Stimulated activated CD8-positive, alpha-beta memory T cell treated with anti-CD3 and anti-CD28 coated beads, Interleukin-12 subunit alpha, Interleukin-12 subunit beta, amount 100 ng/mL, for 24 hours (primary cell): ENCODE results near the gene PRRX1.

Experiments
- DNase-seq: peaks from one replicate; pipeline ENCODE4 v3.0.0-alpha.2; 2020; ENCODE audit errors: extremely low read depth

Gene PRRX1

DNA sequence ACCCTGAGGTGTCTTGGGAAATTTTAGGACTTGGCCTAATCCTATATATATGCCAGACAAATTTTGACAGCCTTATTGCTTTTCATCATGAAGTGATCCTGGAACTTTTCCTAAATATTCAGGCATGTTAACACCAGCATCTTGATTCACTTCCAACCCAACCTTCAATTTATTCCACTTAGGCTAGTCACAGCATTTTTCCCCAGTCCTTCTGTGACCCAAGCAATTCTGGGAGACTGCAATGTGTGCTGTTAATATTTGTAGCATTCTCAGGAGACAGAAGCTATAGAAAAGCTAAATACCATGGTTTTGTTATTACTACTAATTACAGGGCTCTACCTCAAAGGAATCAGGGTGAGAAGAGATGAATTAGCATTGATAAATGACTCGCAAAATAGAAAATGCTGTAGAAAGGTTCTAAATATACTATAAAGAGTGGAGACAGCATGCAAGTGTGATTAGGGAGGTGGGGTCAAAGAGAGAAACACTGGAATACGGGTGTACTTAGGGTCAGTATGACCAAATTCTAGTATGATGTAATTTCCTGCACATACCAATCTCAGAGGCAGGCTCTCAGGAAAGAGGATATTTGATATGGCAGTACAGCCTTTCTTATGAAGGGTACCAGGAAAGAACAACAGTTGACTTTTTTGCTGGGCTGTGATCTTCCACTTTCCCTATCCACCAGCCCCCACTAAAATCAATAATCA lies 29.1 kb downstream of the PRRX1 start:
- no peak for DNase-seq

DNA sequence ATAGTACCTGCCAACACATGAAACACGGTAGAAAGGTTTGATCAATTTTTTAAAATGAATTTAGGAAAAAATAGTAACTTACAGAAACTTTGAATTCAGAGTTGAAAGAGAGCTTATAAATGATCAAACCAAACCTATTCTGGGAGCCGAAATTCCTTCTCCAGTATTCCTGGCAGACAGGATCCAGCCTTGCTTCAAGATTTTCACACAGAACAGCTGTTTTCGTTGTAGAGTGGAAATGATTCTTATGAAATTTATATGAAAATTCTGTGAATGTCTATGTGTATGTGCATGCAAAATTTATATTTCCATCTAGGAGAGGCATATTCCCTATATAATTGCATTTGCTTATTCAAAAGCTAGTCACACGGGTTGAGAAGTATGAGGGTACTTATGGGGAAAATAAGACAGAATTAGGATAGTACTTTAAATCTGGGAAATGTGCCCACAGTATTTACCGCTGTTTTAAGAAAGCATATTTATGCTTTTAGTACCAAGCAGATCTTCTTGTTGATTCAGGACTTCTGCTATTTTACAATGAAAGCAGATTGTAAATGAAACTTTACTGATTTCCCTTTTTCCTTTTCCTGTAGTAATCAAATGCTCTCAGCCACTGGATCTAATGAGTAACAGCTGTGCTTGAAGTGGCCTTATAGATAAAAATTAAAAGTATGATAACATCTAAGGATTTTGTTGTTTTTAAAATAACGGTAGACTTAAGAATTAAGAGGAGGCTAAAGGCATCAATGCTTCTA lies 30.4 kb downstream of the PRRX1 start:
- DNase-seq, result no peak

DNA sequence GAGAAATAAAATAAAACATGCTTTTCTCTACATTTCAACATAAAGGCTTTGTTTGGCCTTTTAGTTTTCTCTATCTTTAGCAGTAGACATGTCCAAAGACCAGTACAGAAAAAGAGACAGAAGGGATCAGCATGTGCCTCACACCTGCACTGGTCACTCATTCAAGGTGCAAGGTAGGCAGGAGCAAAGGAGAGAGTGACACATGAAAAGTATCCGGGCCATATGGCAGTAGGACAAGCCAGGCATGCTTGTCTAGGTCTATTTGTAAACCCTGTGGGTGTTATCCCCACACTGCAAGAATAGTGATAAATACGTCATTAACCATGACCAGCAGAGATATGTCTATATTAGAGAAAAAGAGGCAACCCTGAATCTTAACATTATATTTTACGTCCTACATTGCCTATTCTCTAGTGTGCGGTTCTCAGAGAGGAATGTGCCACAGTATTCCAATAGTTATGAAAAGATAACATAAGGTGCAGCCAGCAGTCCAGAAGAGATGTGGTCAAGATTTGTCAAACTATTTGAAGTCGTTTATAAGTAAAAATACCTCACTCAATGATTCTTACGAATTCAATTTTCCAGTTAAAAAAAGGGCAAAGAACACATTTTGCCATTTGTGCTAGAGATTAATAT lies 32.1 kb downstream of the PRRX1 start:
- no peak for DNase-seq

DNA sequence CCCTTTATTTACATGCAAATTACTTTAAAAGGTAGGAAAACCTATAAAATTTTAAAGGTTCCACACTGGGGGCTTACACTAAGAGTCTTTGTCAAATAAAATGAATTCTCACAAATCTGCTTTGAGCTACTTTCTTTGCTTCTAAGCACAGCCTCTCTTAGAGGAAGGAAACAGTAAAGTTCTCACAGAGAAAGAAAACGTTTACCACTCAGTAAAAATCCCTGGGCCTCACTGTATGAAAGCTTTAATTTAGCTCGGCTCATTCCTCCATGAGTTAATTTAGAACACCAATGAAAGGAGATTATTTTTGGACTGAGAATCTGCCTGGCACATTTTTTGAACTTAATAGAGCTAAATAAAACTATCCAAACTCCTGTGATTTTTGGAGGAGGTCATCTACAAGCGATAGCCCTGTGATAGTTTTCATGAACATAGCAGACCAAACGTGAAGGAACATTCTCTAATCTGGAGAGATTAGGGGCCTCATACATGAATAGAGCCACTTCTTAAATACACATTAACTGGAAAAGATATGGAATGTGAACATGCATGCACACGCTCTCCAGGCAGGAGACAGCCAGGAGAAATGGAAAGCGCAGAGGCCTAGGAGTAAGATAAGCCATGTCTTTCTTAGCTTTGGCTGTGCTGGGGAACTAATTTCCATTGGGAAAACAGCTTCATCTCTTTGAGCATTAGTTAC lies 32.8 kb downstream of the PRRX1 start:
- no peak for DNase-seq

DNA sequence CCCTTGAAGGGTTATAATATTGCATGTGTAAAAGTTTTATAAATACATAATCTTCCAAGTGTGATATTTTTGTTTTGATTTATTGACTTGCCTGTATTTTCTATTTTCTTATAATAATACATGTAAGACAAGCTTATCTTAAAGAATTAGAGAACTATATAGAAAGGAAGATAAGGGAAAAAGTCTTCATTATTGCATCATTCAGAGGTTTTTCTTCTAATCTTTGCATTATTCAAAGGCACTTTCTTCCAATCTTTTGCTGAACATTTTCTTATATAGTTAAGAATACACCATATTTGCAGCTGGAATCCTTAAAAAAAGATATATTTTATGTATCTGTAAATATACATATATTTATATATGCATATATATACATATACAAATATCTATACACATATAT lies 33.4 kb downstream of the PRRX1 start:
- DNase-seq, result no peak

DNA sequence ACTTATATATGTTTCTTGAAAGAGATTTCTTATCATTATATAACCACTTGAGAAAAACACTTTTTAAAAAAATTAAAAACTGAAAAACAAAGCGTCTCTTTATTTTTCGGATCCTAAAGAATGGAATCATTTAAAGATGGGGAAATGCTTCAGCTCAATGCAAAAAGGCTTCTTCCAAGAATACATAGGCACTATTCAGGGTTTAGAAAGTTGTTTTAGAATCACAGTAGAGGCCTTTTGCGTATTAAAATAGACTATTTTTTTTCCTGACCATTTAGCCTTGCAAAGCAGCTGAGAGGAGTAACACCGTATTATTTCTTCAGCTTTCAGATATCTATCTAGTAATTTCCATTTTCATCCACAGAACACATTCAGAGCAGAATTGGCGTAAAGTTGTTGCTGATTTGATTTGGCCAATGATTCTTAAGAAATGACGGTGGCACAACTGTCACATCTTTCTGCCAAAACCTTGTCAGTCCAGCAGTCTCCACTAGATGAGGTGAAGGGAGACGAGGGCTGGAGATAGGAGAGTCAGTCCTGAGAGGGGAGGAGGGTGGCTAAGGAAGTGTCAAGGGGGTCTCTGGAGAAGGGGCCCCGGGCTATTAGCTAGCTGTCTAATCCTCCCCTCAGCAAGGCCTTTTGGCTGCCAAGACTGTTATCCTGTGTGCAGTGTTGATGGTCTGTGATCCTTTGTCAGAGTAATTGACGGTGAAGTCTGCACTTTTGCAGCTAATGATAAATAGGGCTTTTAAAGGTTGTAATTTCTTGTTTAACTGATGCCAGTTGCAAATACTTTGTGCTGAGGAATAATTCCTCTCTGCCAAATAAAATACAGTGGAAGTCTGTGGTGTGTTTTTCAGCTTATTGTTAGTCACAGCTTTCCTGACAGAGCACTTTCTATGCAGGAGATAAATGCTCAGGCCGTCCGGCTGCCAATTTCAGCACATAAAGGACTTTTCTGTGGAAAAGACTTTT lies 34.7 kb downstream of the PRRX1 start:
- no peak for DNase-seq

DNA sequence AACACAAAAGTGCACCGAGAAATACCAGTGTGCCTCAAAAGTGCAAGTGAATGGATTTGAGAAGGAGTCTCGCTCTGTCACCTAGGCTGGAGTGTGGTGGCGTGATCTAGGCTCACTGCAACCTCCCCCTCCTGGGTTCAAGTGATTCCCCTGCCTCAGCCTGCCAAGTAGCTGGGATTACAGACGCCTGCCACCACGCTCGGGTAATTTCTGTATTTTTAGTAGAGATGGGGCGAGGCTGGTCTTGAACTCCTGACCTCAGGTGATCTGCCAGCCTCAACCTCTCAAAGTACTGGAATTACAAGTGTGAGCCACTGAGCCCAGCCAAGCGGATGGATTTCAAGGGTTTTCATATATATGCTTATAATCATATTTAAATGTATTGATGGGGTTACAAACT lies 35.8 kb downstream of the PRRX1 start:
- DNase-seq, result no peak

DNA sequence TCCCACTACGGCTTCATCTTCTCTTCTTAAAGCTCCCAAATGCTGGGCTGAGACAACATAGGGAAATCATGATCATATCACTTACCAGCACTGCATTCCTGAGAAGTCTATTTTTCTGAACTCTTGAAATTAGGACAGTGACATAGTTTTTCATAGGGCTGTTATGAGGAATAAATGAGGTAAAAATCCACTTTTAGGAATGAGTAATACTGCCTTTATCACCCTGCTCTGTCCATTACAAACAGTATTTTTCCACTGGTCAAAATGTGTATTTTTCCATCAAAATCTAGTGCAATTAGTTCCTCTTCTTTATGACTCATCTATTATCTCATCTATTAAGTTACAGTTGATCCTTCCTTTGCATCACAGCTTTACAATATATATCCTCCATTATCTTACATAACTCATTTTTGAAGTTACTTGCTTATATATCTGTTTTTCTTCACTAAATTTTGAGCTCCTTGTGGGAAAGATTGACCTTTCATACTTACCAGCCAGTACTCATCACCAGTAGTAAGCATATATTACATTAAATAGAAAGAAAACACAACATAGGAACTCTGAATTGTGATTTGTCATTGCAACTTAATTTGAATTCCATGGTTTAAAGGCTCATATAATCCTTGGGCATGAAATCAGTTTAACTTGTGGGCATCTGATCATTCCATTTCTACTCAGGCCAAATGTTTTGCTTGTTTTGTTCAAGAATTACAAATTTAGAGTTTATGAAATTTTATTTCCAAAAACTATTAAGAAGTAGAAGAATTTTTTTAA lies 37.1 kb downstream of the PRRX1 start:
- DNase-seq, result no peak

DNA sequence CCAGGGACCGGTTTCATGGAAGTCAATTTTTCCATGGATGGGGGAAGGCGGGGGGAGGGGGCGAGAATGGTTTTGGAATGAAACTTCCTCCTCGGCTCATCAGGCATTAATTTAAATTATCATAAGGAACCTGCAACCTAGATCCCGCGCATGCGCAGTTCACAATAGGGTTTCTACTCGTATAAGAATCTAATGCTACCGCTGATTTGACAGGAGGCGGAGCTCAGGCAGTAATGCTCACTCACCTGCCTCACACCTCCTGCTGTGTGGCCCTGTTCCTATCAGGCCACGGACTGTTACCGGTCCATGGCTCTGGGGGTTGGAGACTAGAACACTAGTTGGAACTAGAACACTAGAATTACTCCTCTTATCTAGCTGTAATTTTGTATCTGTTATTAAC lies 38.0 kb downstream of the PRRX1 start:
- no peak for DNase-seq

DNA sequence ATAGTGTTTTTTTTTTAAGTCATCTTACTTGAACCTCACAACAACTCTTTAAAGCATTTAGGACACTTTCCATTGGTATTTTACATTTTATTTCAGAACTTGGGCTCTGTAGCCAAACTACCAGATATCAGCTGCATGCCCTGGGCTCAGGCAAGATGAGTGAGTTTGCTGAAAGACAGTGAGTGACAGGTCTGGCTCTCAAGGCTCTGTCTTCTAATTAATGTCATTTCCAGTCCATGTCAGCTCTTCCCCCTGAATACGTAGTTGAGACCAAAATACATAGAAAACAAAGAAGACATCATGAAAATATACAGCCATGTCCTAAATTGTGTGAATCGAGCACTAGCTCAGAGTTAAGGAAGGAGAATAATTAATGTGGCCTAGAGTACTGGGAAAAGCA lies 39.7 kb downstream of the PRRX1 start:
- no peak for DNase-seq

DNA sequence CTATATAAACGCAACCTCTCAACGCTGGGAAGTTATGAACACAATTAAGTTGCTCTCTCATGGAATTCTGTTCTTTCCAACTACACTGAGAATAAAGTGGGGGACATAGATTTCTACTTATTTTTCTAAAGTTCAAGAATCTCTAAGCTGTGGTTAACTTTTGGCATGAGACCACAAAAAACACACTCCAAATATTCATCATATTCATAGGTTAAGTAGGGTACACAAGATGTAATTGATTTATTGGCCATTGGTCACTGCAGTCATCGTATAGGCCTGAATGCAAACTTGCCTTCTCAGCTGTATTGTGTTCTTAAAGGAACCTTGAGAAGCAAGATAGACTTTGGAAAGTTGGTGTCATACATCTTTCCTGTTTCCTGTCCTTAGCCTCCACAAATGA lies 40.3 kb downstream of the PRRX1 start:
- DNase-seq, result no peak

DNA sequence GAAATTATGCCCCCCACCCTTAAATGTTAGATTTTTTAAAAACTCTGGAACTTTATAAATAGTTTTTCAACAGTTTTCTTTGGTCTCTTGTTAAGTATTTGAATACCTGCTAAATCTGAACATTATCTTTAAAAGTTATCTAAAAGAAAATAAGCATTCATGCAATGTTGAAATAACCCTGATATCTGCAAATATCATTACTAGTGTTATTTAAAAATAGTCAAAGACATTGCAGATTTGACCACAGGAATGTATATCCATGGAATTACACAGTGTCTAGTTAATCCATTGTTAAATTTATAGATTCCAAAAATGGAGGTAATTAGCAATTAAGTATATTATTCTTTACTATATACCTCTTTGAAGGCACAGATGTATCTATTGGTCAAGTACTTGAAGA lies 42.0 kb downstream of the PRRX1 start:
- DNase-seq, result no peak

DNA sequence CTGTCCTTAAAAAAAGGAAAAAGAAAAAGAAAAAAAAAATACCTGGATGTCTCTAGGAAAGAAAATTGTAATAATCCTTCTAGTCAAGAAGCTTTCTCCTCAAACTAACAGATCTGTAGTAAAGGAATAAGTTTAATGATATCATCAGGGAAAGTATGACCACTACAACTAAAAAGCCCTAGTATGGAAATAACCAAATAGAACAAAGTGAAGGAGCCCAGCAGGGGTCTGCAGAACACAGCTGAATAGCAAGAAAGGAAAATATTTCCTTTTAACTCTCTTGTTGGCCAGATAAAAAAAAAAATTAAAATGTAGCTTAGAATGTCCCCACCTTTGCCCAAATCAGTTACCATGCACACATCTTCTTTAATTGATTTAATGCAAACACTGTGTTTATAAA lies 43.2 kb downstream of the PRRX1 start:
- no peak for DNase-seq

DNA sequence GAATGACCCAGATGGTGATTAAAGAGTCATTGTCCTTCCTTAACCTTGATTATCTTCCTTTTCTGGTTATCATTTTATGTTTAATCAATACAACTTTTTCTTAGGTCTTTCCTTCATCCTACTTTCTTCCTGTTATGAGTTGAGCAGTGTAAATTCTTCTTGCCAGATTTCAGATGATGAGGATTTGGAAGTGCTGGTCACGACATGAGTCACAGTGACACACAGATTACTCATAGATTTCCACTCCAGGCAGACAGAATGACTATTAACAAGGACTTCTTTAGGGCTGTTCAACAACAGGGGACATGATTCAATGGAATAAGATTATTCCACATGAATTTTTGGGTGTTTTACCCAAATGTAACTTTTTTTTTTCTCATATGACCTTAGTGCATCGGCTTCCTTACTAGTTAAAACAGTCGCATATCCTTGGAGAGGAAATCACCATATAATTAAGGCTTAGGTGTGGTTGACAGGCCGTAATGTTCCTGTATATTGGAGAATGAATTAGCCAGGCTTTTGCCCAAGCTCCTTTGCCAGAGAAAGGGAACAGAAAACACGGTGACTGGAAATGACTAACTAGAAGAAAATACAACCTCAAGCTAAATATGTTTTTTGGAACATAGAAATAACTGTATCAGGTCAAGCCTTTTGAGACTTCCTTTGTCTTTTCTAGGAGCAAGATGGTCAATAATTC lies 44.2 kb downstream of the PRRX1 start:
- no peak for DNase-seq

DNA sequence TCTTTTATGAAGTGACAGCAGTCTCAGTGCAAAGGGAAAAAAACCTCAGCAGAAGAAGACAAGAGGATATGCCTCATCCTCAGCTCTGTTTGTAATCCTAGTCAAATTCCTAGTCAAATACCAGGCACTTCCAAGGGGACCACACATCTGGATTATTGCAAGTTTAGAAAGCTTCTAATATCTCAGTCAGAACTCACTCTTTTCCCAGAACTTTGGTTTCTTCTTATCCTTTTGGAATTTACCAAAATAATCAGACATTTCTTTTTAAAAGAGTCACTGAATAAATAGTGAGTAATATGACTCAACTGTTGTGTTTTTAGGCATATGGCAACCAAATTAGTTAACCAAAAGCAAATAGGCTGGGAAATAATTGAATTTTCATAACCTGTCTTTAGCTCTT lies 47.8 kb downstream of the PRRX1 start:
- DNase-seq, result no peak

DNA sequence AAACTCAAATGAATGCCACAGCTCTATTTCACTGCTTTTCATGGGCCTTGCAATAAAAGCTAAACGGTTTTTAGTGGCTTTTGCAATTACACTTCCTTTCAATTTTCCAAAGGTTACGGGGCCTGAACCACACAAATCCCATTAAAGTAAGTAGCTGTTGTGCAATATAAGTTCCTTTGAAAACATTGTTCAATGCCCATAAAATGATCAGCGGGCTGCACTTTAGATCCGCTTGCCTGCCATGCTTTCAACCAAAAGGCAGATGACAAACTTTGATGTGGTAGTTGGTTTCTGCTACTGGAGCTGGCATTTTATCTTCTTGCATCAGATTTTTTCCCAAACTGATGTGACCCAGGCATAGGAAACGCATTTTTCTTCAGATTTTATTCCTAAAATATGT lies 50.2 kb downstream of the PRRX1 start:
- DNase-seq, result no peak

DNA sequence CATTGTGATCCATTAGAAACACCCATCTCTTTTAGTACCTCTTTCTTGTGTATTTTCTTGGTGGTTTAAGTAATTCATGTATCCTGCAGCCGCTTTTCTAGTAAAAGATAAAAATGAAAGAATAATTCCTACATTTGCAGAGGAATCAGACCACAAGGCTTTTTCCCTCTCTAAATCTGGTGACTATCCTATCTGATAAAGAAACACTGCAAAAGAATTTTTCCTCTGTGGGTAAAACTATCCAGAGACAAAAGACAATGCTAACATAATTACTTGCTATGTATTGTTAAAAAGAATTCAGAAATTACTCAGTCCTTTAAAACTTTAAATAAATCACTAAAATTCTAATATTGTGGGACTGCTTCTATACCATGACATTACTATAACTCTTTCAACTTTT lies 51.0 kb downstream of the PRRX1 start:
- DNase-seq, result no peak

DNA sequence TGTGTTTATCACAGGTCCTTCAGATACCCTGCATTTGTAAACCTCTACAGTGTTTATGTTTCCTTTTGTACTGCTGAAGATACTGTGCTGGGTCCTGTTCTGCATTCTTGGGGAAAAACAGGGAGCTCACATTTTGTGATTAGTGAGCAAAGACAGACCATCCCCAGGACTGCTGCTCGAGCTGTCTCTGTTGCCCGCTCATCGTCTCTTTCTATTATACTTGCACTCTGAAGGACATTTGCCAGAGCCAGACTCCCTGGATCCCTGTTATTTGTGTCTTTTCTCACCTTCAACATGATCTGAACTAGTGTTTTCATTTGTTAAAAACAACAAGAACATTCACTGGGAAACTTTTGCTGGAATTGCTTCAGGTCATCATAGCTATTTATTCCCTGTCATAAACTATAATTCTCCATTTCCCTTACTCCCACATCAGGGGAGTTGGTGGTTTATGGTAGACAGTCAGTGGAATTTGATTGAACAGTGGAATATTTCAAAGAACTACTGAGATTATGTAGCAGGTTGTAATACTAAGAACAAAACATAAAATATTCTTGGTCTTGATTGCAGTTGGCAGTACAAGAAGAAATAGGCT lies 53.0 kb downstream of the PRRX1 start:
- DNase-seq, result no peak

DNA sequence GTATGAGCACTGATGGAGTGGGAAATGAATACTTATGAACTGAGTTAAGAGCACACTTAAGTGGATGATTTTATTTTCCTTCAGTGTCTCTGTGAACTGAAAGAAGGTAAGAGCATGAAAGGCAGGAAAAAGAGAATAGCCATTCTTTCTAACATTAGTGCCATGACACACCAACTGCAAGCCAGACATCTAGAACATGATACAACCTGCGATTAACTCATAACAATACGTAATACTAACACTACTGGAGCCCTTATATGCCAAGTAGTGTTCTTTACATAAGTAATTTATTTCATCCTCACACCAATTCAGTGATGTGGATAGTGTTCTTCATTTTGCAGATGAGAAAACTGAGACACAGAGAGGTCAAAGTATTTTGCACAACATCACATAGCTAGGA lies 56.7 kb downstream of the PRRX1 start:
- no peak for DNase-seq

DNA sequence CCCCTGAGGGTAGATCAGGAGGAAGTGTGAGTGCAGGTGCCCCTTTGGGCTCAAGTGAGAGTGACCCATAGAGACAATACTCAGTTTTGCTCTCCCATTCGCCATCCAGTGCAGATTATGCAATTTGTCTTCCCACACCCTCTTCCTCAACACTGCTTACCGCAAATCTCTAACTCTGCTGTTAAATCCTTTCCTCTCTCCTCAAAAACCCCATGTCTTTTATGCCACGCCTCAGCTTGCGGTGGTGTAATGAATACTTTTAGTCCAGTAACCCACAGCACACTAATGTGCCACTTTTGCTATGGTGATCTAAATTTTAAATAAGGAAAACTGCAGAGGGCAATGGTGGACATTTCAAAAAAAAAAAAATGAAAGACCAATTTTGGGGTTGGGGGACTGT lies 57.7 kb downstream of the PRRX1 start:
- DNase-seq, result no peak
